HCT116 (cell line): ENCODE results near the gene ENTHD1. TPM values are rescaled to one million over a fixed set of nuclear protein-coding genes. Genes with fewer than 3 reads are reported as not detected.

Source experiments
- ATAC-seq: fragments of 200-7000 bp; cut with Tn5 transposase; 2 replicates; pipeline ENCODE4 v1.9.1; 2020; ENCODE audit warnings: mild to moderate bottlenecking, moderate library complexity
- BruUV-seq: library from RNA; stranded (reverse); fragments of 400-500 nt; replicated peaks from 2 replicates; lab custom pipeline; 2021; lab: Mats Ljungman, UMichigan
- CTCF ChIA-PET: fragments of 300-600 bp; sonication (Branson Sonifier 250); formaldehyde crosslinking; loops from one replicate; lab custom pipeline; 2021; ENCODE audit warnings: antibody characterized with exemption; lab: Charles Lee
- POLR2A ChIA-PET: fragments of 300-600, 350-600 bp; sonication (Branson Sonifier 250); formaldehyde crosslinking; loops from one replicate; lab custom pipeline; 2021; ENCODE audit warnings: antibody characterized with exemption; lab: Charles Lee
- RAD21 ChIA-PET, 2 experiments: fragments of 300-600 bp; sonication (Branson Sonifier 250); formaldehyde crosslinking; loops; one replicate each; lab custom pipeline; 2023; ENCODE audit warnings: low total read pairs in 2 of 2; ENCODE audit not compliant: uncharacterized antibody in 2 of 2, unreplicated experiment in 2 of 2, low non-redundant PET in 1 of 2; lab: Charles Lee
- DNase-seq: peaks from one replicate; pipeline ENCODE4 v3.0.0-alpha.2; 2010; ENCODE audit warnings: low read depth, low spot score
- H2AFZ ChIP-seq: fragments of 200-600 bp; shearing (Covaris generic), sonication (generic); 2 replicates; pipeline ENCODE4 v1.6.1; 2017; ENCODE audit warnings: low read depth, mixed run types, mixed read lengths, antibody characterized with exemption, low read length; ENCODE audit not compliant: poor library complexity, severe bottlenecking
- H3K27ac ChIP-seq: 2 replicates; pipeline ENCODE4 v1.5.1; 2012; ENCODE audit warnings: low read depth, low read length
- H3K27me3 ChIP-seq: fragments of 200-600 bp; sonication (generic); 2 replicates; pipeline ENCODE4 v1.6.1; 2016; ENCODE audit warnings: mixed run types, low read length, mixed read lengths; ENCODE audit not compliant: insufficient read depth
- H3K36me3 ChIP-seq, 2 experiments: fragments of 200-500 bp in 1 of 2; fragments of 200-600 bp in 1 of 2; sonication (Bioruptor generic) in 1 of 2; sonication (generic) in 1 of 2; 2 replicates each; pipeline versions ENCODE4 v1.5.1 to v1.6.1; 2014 to 2016; ENCODE audit warnings: low read length in 2 of 2, inconsistent platforms in 1 of 2, mixed read lengths in 1 of 2, mixed run types in 1 of 2; ENCODE audit not compliant: insufficient read depth in 2 of 2, control insufficient read depth in 1 of 2
- H3K4me1 ChIP-seq, 2 experiments: fragments of 200-600 bp in 1 of 2; sonication (generic) in 1 of 2; 2 replicates each; pipeline versions ENCODE4 v1.5.1 to v1.6.1; 2012 to 2017; ENCODE audit warnings: low read length in 2 of 2, inconsistent platforms in 1 of 2, mild to moderate bottlenecking in 1 of 2, mixed read lengths in 1 of 2, mixed run types in 1 of 2, moderate library complexity in 1 of 2; ENCODE audit not compliant: insufficient read depth in 2 of 2, control insufficient read depth in 1 of 2
- H3K4me2 ChIP-seq: fragments of 200-600 bp; sonication (generic); 2 replicates; pipeline ENCODE4 v1.6.1; 2017; ENCODE audit warnings: mixed run types, low read length, mixed read lengths
- H3K4me3 ChIP-seq, 2 experiments: fragments of 200-600 bp in 1 of 2; sonication (generic) in 1 of 2; replicated peaks in 1 of 2; 2 replicates each; pipeline ENCODE4 v1.5.1; 2011 to 2016; ENCODE audit warnings: low read length in 2 of 2, control low read depth in 1 of 2, low read depth in 1 of 2, mild to moderate bottlenecking in 1 of 2, mixed read lengths in 1 of 2, mixed run types in 1 of 2
- H3K79me2 ChIP-seq: fragments of 200-600 bp; sonication (generic); 2 replicates; pipeline ENCODE4 v1.6.1; 2017; ENCODE audit warnings: mild to moderate bottlenecking, mixed run types, low read length, moderate library complexity, mixed read lengths; ENCODE audit not compliant: insufficient read depth
- H3K9ac ChIP-seq: fragments of 200-600 bp; sonication (generic); 2 replicates; pipeline ENCODE4 v1.6.1; 2016; ENCODE audit warnings: low read length, mixed read lengths
- H3K9me2 ChIP-seq: fragments of 200-600 bp; sonication (generic), shearing (Covaris generic); 2 replicates; pipeline ENCODE4 v1.6.1; 2017; ENCODE audit warnings: mixed run types, mild to moderate bottlenecking, moderate library complexity; ENCODE audit not compliant: insufficient read depth
- H3K9me3 ChIP-seq, 2 experiments: fragments of 200-500 bp in 1 of 2; fragments of 200-600 bp in 1 of 2; sonication (Bioruptor generic) in 1 of 2; sonication (generic) in 1 of 2; 2 replicates each; pipeline ENCODE4 v1.6.1; 2014 to 2017; ENCODE audit warnings: low read length in 2 of 2, mixed read lengths in 2 of 2, inconsistent platforms in 1 of 2, low read depth in 1 of 2, mild to moderate bottlenecking in 1 of 2, mixed run types in 1 of 2, moderate library complexity in 1 of 2; ENCODE audit not compliant: control insufficient read depth in 1 of 2, insufficient read depth in 1 of 2
- H4K20me1 ChIP-seq: fragments of 200-600 bp; sonication (generic), shearing (Covaris generic); 2 replicates; pipeline ENCODE4 v1.6.1; 2017; ENCODE audit warnings: mixed run types, mild to moderate bottlenecking, moderate library complexity; ENCODE audit not compliant: insufficient read depth
- ATF3 ChIP-seq: IDR thresholded peaks from 2 replicates; pipeline ENCODE4 v1.6.1; 2012
- CEBPB ChIP-seq: IDR thresholded peaks from 2 replicates; pipeline ENCODE4 v1.6.1; 2012; ENCODE audit warnings: low read depth
- EZH2 ChIP-seq: fragments of 200-600 bp; sonication (generic); IDR thresholded peaks from 2 replicates; pipeline ENCODE4 v1.6.1; 2017; ENCODE audit warnings: antibody characterized with exemption, mixed run types
- POLR2AphosphoS5 ChIP-seq: IDR thresholded peaks from 2 replicates; pipeline ENCODE4 v1.6.1; 2011; ENCODE audit warnings: mild to moderate bottlenecking, low read depth, low read length, moderate library complexity
- SP1 ChIP-seq: IDR thresholded peaks from 2 replicates; pipeline ENCODE4 v1.6.1; 2012; ENCODE audit warnings: low read depth
- TCF7L2 ChIP-seq: IDR thresholded peaks from 2 replicates; pipeline ENCODE4 v1.7.0; 2011; ENCODE audit warnings: borderline replicate concordance, inconsistent platforms; ENCODE audit not compliant: insufficient read depth, insufficient read length; ENCODE audit errors: extremely low read depth
- ZNF274 ChIP-seq: fragments of 200-500 bp; sonication (Bioruptor generic); IDR thresholded peaks from 2 replicates; pipeline ENCODE4 v1.6.1; 2014; ENCODE audit warnings: mild to moderate bottlenecking, low read depth, low read length, inconsistent platforms
- intact Hi-C: fragments of 100-400 bp; cut with micrococcal nuclease; formaldehyde crosslinking; loops from 2 replicates; pipeline ENCODE4 v1.10.0; 2022
- total RNA-seq: library from RNA; stranded (reverse); gene quantifications from one replicate; pipeline ENCODE4 v1.2.1, GENCODE V29; 2021; ENCODE audit not compliant: unreplicated experiment
- TF ChIP-seq, protein P1 (sequence below): IDR thresholded peaks from 2 replicates; pipeline ENCODE4 v1.6.1; 2012; ENCODE audit warnings: low read depth
- TF ChIP-seq, protein P2 (sequence below): IDR thresholded peaks from 2 replicates; pipeline ENCODE4 v1.6.1; 2011; ENCODE audit warnings: mild to moderate bottlenecking, low read length, moderate library complexity; ENCODE audit not compliant: insufficient replicate concordance; ENCODE audit errors: extremely low read depth

Gene ENTHD1
- total RNA-seq, 1 experiment from 2014 or later, result not detected

GRCh38 chr22:39714321-39714720 is 179.2 kb downstream of the ENTHD1 start:
- Histone ChIP-seq H3K4me3 (no peak overlapping the region), H3K36me3 (no peaks in the 10 kb centered on the region), H3K79me2 (no peaks in the 10 kb centered on the region), H3K27me3 (peaks cover 13% of the 10 kb centered on the region), H3K4me2 (no peak overlapping the region), H3K9me2 (no peaks in the 10 kb centered on the region), H3K9me3 (no peaks in the 10 kb centered on the region), H3K4me1 (no peaks in the 10 kb centered on the region), H4K20me1 (no peaks in the 10 kb centered on the region)
- DNase-seq (no peak), ATAC-seq (no peak)
- ChIA-PET POLR2A (no interaction called here), CTCF (no interaction called here)
- TF ChIP-seq CEBPB (no peak), ATF3 (no peak), SP1 (no peak), TCF7L2 (no peak), EZH2 (no peak), ZNF274 (no peak), POLR2AphosphoS5 (no peak)
- TF ChIP-seq, protein P1, sequence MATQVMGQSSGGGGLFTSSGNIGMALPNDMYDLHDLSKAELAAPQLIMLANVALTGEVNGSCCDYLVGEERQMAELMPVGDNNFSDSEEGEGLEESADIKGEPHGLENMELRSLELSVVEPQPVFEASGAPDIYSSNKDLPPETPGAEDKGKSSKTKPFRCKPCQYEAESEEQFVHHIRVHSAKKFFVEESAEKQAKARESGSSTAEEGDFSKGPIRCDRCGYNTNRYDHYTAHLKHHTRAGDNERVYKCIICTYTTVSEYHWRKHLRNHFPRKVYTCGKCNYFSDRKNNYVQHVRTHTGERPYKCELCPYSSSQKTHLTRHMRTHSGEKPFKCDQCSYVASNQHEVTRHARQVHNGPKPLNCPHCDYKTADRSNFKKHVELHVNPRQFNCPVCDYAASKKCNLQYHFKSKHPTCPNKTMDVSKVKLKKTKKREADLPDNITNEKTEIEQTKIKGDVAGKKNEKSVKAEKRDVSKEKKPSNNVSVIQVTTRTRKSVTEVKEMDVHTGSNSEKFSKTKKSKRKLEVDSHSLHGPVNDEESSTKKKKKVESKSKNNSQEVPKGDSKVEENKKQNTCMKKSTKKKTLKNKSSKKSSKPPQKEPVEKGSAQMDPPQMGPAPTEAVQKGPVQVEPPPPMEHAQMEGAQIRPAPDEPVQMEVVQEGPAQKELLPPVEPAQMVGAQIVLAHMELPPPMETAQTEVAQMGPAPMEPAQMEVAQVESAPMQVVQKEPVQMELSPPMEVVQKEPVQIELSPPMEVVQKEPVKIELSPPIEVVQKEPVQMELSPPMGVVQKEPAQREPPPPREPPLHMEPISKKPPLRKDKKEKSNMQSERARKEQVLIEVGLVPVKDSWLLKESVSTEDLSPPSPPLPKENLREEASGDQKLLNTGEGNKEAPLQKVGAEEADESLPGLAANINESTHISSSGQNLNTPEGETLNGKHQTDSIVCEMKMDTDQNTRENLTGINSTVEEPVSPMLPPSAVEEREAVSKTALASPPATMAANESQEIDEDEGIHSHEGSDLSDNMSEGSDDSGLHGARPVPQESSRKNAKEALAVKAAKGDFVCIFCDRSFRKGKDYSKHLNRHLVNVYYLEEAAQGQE, result no peak
- TF ChIP-seq, protein P2, sequence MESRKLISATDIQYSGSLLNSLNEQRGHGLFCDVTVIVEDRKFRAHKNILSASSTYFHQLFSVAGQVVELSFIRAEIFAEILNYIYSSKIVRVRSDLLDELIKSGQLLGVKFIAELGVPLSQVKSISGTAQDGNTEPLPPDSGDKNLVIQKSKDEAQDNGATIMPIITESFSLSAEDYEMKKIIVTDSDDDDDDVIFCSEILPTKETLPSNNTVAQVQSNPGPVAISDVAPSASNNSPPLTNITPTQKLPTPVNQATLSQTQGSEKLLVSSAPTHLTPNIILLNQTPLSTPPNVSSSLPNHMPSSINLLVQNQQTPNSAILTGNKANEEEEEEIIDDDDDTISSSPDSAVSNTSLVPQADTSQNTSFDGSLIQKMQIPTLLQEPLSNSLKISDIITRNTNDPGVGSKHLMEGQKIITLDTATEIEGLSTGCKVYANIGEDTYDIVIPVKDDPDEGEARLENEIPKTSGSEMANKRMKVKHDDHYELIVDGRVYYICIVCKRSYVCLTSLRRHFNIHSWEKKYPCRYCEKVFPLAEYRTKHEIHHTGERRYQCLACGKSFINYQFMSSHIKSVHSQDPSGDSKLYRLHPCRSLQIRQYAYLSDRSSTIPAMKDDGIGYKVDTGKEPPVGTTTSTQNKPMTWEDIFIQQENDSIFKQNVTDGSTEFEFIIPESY, result no peak
- TF ChIP-seq, all 23 proteins: peak for 0
- no TSS peak for BruUV-seq
- H3K9ac ChIP-seq, result no peak overlapping the region
- RAD21 ChIA-PET, result no interaction called here
- H2AFZ ChIP-seq, result no peak overlapping the region
- intact Hi-C loops, result no loop called here
- H3K27ac ChIP-seq, result no peak overlapping the region
